K562 (cell line): Measurements from ENCODE around the gene RASAL3. TPM values are rescaled to one million over a fixed set of nuclear protein-coding genes. Genes with fewer than 3 reads are reported as not detected.

ENCODE experiments used
- ESRRB ChIP-seq: fragments of 250-450 bp; sonication (Bioruptor Pico); IDR thresholded peaks from 2 replicates; pipeline ENCODE4 v1.5.0; 2020; ENCODE audit warnings: mild to moderate bottlenecking, moderate library complexity, borderline replicate concordance
- HDAC1 ChIP-seq, 2 experiments: fragments of 450-650 bp; IDR thresholded peaks; 2 replicates each; pipeline ENCODE4 v1.6.1; 2016 to 2017; ENCODE audit warnings: inconsistent platforms in 1 of 2, mild to moderate bottlenecking in 1 of 2, moderate library complexity in 1 of 2
- MAFG ChIP-seq: fragments of 450-650 bp; conservative IDR thresholded peaks from 2 replicates; pipeline ENCODE4 v1.6.1; 2016; ENCODE audit warnings: missing genetic modification characterization, missing compliant biosample characterization
- MYBL2 ChIP-seq, 2 experiments: fragments of 450-650 bp in 1 of 2; sonication (generic) in 1 of 2; formaldehyde crosslinking in 1 of 2; IDR thresholded peaks; 2 replicates each; pipeline versions ENCODE4 v1.6.1 to v1.8.1; 2017 to 2022; ENCODE audit warnings: borderline replicate concordance in 1 of 2, inconsistent platforms in 1 of 2, low read depth in 1 of 2, mild to moderate bottlenecking in 1 of 2, missing genetic modification reagents in 1 of 2, moderate library complexity in 1 of 2
- RBFOX2 ChIP-seq: fragments of 200-400 bp; formaldehyde crosslinking; IDR thresholded peaks from 2 replicates; pipeline ENCODE4 v1.6.1; 2017; ENCODE audit warnings: low read depth, mild to moderate bottlenecking, low read length, moderate library complexity
- TAF1 ChIP-seq: IDR thresholded peaks from 2 replicates; pipeline ENCODE4 v1.6.1; 2011; ENCODE audit warnings: mild to moderate bottlenecking, low read length, moderate library complexity; ENCODE audit not compliant: insufficient read depth, control insufficient read depth, severe bottlenecking; ENCODE audit errors: extremely low read depth
- ZBTB1 ChIP-seq: sonication (generic); formaldehyde crosslinking; IDR thresholded peaks from 2 replicates; pipeline ENCODE4 v1.8.1; 2023; ENCODE audit warnings: missing genetic modification reagents, low read depth, mild to moderate bottlenecking, borderline replicate concordance
- ZBTB17 ChIP-seq: fragments of 450-650 bp; formaldehyde crosslinking; IDR thresholded peaks from 2 replicates; pipeline ENCODE4 v1.4.0; 2020; ENCODE audit warnings: mild to moderate bottlenecking
- ZNF146 ChIP-seq: IDR thresholded peaks from one replicate; pipeline ENCODE4 v1.6.1; 2018; ENCODE audit warnings: missing compliant biosample characterization; ENCODE audit not compliant: unreplicated experiment
- ZNF561 ChIP-seq: fragments of 450-650 bp; formaldehyde crosslinking; conservative IDR thresholded peaks from 2 replicates; pipeline ENCODE4 v1.4.0; 2020; ENCODE audit warnings: mild to moderate bottlenecking, moderate library complexity
- ZNF584 ChIP-seq: fragments of 200-800 bp; sonication (Bioruptor generic); IDR thresholded peaks from 2 replicates; pipeline ENCODE4 v1.6.1; 2016; ENCODE audit warnings: low read depth, mild to moderate bottlenecking, missing genetic modification characterization, missing compliant biosample characterization
- polyA plus RNA-seq, 8 experiments: library from polyadenylated mRNA; depleted of rRNA in 4 of 8; stranded (reverse) in 5 of 8; unstranded in 3 of 8; fragments of >200 nt; fragmentation: Nextera tagmentation in 2 of 8; fragmentation: Illumina TruSeq in 1 of 8; extraction: Ambion mirVana in 2 of 8; extraction: Trizol in 1 of 8; gene quantifications; 2 replicates each; pipeline versions ENCODE4 v1.2.1 to v1.2.3, GENCODE V29; 2011 to 2014; ENCODE audit warnings: inconsistent platforms in 1 of 8, missing spikeins in 1 of 8
- total RNA-seq, 7 experiments: library from RNA; depleted of rRNA in 6 of 7; stranded (reverse); fragments of >200 nt in 6 of 7; fragmentation: Illumina TruSeq in 2 of 7; extraction: Trizol in 2 of 7; gene quantifications; 2 replicates each; pipeline versions ENCODE4 v1.2.1 to v1.2.3, GENCODE V29; 2011 to 2021; ENCODE audit warnings: low replicate concordance in 1 of 7
- TF ChIP-seq, protein P1 (sequence below): fragments of 250-450 bp; sonication (Bioruptor Pico); IDR thresholded peaks from 2 replicates; pipeline ENCODE4 v1.5.0; 2021

RASAL3 gene
- total and polyA plus RNA-seq, 9 of the 15 experiments (the other 6 are each of a cell fraction or from before 2014, with no cell fraction given), result 0.07 to 0.44 TPM; not detected in 7

DNA sequence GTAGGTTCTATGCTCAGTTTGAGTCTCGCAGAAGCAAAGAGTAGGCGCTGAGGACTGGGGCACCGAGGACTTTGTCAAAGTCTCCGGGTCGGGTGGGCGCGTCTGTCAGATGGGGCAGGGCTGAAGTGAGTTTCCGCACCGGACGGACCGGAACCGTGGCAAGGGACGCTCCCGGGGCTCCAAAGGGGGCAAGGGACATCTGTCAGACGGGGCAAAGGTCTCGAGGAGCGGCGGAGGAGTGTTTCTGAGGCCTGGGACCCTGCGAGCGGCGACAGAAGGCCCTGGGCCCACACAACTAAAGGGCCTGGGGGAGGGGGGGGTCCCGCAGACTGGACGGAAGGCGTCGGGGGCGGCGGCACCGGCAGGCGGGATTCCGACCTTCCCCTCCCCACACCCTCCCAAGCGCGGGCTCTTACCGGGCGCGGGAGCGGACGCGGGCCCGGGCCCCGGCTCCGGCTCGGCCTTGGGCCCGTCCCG, 32.3 kb downstream of the RASAL3 start (continued):
- TF ChIP-seq ZNF146 (CRISPR knock-in tag) (peak; percentile 12), ZBTB17 (CRISPR knock-in tag) (peak; percentile 79), RBFOX2 (peak; percentile 55; the same call in 1 of the 2 replicates), ZNF584 (CRISPR knock-in tag) (no peak), ESRRB (CRISPR knock-in tag) (no peak), HDAC1 (IDR thresholded peaks at IDR 0.05) (peak in 1 of 2 experiments; percentile 32; a peak in 1 of 4 replicates), MAFG (no peak), MYBL2 (IDR thresholded peaks at IDR 0.05; ENCODE audit: low read depth) (no peak), MYBL2 (CRISPR knock-in tag; IDR thresholded peaks at IDR 0.05; ENCODE audit: borderline replicate concordance) (no peak), ZNF561 (CRISPR knock-in tag) (no peak), TAF1 (no peak), ZBTB1 (CRISPR knock-in tag) (0 out of 2 replicates have a peak, but pooled peaks have one; percentile 31)
- TF ChIP-seq, protein P1, sequence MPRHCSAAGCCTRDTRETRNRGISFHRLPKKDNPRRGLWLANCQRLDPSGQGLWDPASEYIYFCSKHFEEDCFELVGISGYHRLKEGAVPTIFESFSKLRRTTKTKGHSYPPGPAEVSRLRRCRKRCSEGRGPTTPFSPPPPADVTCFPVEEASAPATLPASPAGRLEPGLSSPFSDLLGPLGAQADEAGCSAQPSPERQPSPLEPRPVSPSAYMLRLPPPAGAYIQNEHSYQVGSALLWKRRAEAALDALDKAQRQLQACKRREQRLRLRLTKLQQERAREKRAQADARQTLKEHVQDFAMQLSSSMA (CRISPR knock-in tag), result no peak
